ENCODE data around the gene SPATA4. TPM values are rescaled to one million over a fixed set of nuclear protein-coding genes. Genes with fewer than 3 reads are reported as not detected.

The SPATA4 gene
- total RNA-seq, 1 donor from 2014 or later: 0.44 TPM

DNA sequence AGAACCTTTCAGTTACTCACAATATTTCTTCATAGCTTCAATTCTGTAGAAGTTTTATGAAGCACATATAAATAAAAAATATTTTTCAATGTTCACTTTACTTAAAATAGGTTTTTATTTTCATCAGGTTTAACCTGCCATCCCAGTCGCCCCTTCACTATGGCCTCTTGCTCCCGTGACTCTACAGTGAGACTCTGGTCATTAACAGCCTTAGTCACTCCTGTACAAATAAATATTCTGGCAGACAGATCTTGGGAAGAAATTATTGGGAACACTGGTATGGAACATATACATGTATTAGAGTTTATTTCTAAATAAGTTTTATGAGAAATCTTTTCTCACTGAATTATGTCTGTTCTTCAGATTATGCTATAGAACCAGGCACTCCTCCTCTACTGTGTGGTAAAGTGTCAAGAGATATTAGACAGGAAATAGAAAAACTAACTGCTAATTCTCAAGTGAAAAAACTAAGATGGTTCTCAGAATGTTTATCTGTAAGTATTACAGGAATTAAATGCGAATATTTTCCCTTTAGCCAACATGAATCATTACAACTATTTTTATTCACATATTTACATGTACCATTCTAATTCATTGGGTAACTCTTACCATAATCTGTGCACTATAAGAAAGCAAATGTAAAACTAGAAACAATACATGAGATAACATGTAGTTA is 45.6 kb downstream of the SPATA4 start:
- TF ChIP-seq, protein P1, sequence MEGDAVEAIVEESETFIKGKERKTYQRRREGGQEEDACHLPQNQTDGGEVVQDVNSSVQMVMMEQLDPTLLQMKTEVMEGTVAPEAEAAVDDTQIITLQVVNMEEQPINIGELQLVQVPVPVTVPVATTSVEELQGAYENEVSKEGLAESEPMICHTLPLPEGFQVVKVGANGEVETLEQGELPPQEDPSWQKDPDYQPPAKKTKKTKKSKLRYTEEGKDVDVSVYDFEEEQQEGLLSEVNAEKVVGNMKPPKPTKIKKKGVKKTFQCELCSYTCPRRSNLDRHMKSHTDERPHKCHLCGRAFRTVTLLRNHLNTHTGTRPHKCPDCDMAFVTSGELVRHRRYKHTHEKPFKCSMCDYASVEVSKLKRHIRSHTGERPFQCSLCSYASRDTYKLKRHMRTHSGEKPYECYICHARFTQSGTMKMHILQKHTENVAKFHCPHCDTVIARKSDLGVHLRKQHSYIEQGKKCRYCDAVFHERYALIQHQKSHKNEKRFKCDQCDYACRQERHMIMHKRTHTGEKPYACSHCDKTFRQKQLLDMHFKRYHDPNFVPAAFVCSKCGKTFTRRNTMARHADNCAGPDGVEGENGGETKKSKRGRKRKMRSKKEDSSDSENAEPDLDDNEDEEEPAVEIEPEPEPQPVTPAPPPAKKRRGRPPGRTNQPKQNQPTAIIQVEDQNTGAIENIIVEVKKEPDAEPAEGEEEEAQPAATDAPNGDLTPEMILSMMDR (conservative IDR thresholded peaks at IDR 0.05): no peak
- DNase-seq (ENCODE audit: low read depth, low spot score): no peak
- H3K27me3 Mint-ChIP-seq (ENCODE audit: low read depth): no peaks in the 10 kb centered on the region
- peaks cover 4% of the 10 kb centered on the region for H3K36me3 Mint-ChIP-seq (ENCODE audit: low read depth)
- no peak overlapping the region for H3K4me3 Mint-ChIP-seq
- H3K27ac Mint-ChIP-seq (ENCODE audit: unreplicated experiment): no peak overlapping the region
- H3K4me1 Mint-ChIP-seq: no peaks in the 10 kb centered on the region
- H3K9me3 Mint-ChIP-seq: no peaks in the 10 kb centered on the region

GRCh38 chr4:176142253-176142652 is 53.1 kb downstream of the SPATA4 start:
- no peak for DNase-seq (ENCODE audit: low read depth, low spot score)
- Mint-ChIP-seq H3K9me3 (no peaks in the 10 kb centered on the region), H3K4me3 (no peak overlapping the region), H3K36me3 (ENCODE audit: low read depth) (no peaks in the 10 kb centered on the region), H3K27ac (ENCODE audit: unreplicated experiment) (no peak overlapping the region), H3K27me3 (ENCODE audit: low read depth) (no peaks in the 10 kb centered on the region), H3K4me1 (no peaks in the 10 kb centered on the region)
- TF ChIP-seq, protein P1 (conservative IDR thresholded peaks at IDR 0.05): no peak

DNA sequence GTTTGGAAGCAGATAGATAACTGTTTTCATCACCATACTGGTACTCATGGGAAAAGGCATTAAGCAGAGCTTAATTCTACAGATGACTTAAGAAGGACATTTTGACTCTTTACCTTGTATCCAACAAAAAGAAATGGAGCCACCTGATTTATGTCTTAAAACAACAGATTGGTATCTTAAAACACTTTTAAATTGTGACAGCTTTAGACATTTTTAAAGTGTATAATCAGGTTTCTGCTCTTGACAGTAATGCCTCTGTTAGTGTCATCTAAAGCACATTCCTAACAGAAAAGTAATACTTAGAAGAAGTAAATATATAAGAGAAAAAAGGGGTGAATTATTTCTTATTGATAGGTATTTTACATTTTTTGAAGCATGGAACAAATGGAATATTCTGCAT is 55.9 kb downstream of the SPATA4 start:
- H3K36me3 Mint-ChIP-seq (ENCODE audit: low read depth): no peaks in the 10 kb centered on the region
- no peak overlapping the region for H3K4me3 Mint-ChIP-seq
- H3K4me1 Mint-ChIP-seq: no peaks in the 10 kb centered on the region
- TF ChIP-seq, protein P1 (conservative IDR thresholded peaks at IDR 0.05): no peak
- no peaks in the 10 kb centered on the region for H3K27me3 Mint-ChIP-seq (ENCODE audit: low read depth)
- H3K9me3 Mint-ChIP-seq: no peaks in the 10 kb centered on the region
- DNase-seq (ENCODE audit: low read depth, low spot score): no peak
- H3K27ac Mint-ChIP-seq (ENCODE audit: unreplicated experiment): no peak overlapping the region

DNA sequence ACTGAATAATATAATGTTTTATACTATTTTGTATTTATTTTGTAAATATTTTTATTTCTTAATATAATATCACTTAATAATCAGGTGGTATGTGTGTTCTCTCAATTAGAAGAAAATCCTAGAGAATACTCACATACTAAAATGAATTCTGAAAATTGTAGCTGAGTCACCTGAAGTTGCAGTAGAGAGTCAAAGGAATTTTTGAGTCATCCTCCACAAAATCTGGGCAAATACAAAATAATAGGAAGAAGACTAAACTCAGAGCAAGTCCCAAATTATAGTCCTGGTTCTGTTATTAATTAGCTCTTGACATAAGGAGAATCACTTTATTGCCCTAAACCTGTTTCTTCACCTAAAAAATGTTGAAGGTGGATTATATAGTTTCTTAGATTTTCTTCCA is 57.8 kb downstream of the SPATA4 start:
- Mint-ChIP-seq H3K4me1 (no peaks in the 10 kb centered on the region), H3K36me3 (ENCODE audit: low read depth) (no peaks in the 10 kb centered on the region), H3K27me3 (ENCODE audit: low read depth) (no peaks in the 10 kb centered on the region), H3K27ac (ENCODE audit: unreplicated experiment) (no peak overlapping the region), H3K9me3 (no peaks in the 10 kb centered on the region), H3K4me3 (no peak overlapping the region)
- TF ChIP-seq, protein P1 (conservative IDR thresholded peaks at IDR 0.05): no peak
- DNase-seq (ENCODE audit: low read depth, low spot score): no peak

GRCh38 chr4:176134670-176135069 is 60.7 kb downstream of the SPATA4 start:
- H3K4me1 Mint-ChIP-seq: no peaks in the 10 kb centered on the region
- H3K27me3 Mint-ChIP-seq (ENCODE audit: low read depth): no peaks in the 10 kb centered on the region
- no peak overlapping the region for H3K27ac Mint-ChIP-seq (ENCODE audit: unreplicated experiment)
- no peaks in the 10 kb centered on the region for H3K36me3 Mint-ChIP-seq (ENCODE audit: low read depth)
- TF ChIP-seq, protein P1 (conservative IDR thresholded peaks at IDR 0.05): no peak
- no peak overlapping the region for H3K4me3 Mint-ChIP-seq
- H3K9me3 Mint-ChIP-seq: no peaks in the 10 kb centered on the region
- no peak for DNase-seq (ENCODE audit: low read depth, low spot score)

Other genes starting within 250 kb of the SPATA4 start
- 8.7 and 10.5 TPM in 2 replicates for gene WDR17, start 129.7 kb downstream of the SPATA4 start, total RNA-seq
- not detected in 2 replicates for gene ASB5, start 73.6 kb upstream of the SPATA4 start, total RNA-seq
- 97.9 and 108 TPM in 2 replicates for gene SPCS3, start 124.4 kb upstream of the SPATA4 start, total RNA-seq

Data from neural crest cell (in vitro differentiated cells).